Osteoblast (primary cell): ENCODE data around the gene ATL2. TPM values are rescaled to one million over a fixed set of nuclear protein-coding genes. Genes with fewer than 3 reads are reported as not detected.

Experiments used
- DNase-seq: peaks from one replicate; pipeline ENCODE4 v3.0.0; 2011; ENCODE audit warnings: low spot score, mixed read lengths; ENCODE audit not compliant: insufficient read length; ENCODE audit errors: missing footprints
- H2AFZ ChIP-seq: 2 replicates; pipeline ENCODE4 v1.6.0; 2011; ENCODE audit warnings: mild to moderate bottlenecking, low read length
- H3K27ac ChIP-seq: 2 replicates; pipeline ENCODE4 v1.5.1; 2011; ENCODE audit warnings: mild to moderate bottlenecking, low read depth, low read length, moderate library complexity
- H3K27me3 ChIP-seq: 2 replicates; pipeline ENCODE4 v1.6.0; 2012; ENCODE audit warnings: mild to moderate bottlenecking, control low read depth, inconsistent platforms, low read length, moderate library complexity; ENCODE audit not compliant: insufficient read depth
- H3K36me3 ChIP-seq: 2 replicates; pipeline ENCODE4 v1.5.1; 2011; ENCODE audit warnings: mild to moderate bottlenecking, low read length, control low read depth, moderate library complexity; ENCODE audit not compliant: insufficient read depth
- H3K4me1 ChIP-seq: 2 replicates; pipeline ENCODE4 v1.5.1; 2011; ENCODE audit warnings: mild to moderate bottlenecking, low read length, control low read depth, moderate library complexity; ENCODE audit not compliant: insufficient read depth
- H3K4me2 ChIP-seq: 2 replicates; pipeline ENCODE4 v1.6.0; 2011; ENCODE audit warnings: mild to moderate bottlenecking, low read length; ENCODE audit not compliant: insufficient read depth
- H3K4me3 ChIP-seq: fragments of 200-600 bp; sonication (generic); 3 replicates; pipeline ENCODE4 v1.5.1; 2012; ENCODE audit warnings: mild to moderate bottlenecking, low read length, inconsistent platforms; ENCODE audit not compliant: insufficient read depth
- H3K79me2 ChIP-seq: 2 replicates; pipeline ENCODE4 v1.6.0; 2012; ENCODE audit warnings: mild to moderate bottlenecking, low read length, control low read depth, inconsistent platforms; ENCODE audit not compliant: insufficient read depth
- H3K9me3 ChIP-seq: 2 replicates; pipeline ENCODE4 v1.5.1; 2011; ENCODE audit warnings: low read depth, low read length, control low read depth
- H4K20me1 ChIP-seq: 2 replicates; pipeline ENCODE4 v1.6.0; 2012; ENCODE audit warnings: mild to moderate bottlenecking, low read length, control low read depth; ENCODE audit not compliant: insufficient read depth
- total RNA-seq: library from RNA; depleted of rRNA; stranded (reverse); fragments of >200 nt; gene quantifications from 2 replicates; pipeline ENCODE4 v1.2.3, GENCODE V29; 2012
- TF ChIP-seq, protein P1 (sequence below): IDR thresholded peaks from 2 replicates; pipeline ENCODE4 v1.5.1; 2011; ENCODE audit warnings: mild to moderate bottlenecking, low read depth, low read length, moderate library complexity; ENCODE audit errors: extremely low read depth

The ATL2 gene
- 42.1 and 64.4 TPM in 2 replicates for total RNA-seq

DNA sequence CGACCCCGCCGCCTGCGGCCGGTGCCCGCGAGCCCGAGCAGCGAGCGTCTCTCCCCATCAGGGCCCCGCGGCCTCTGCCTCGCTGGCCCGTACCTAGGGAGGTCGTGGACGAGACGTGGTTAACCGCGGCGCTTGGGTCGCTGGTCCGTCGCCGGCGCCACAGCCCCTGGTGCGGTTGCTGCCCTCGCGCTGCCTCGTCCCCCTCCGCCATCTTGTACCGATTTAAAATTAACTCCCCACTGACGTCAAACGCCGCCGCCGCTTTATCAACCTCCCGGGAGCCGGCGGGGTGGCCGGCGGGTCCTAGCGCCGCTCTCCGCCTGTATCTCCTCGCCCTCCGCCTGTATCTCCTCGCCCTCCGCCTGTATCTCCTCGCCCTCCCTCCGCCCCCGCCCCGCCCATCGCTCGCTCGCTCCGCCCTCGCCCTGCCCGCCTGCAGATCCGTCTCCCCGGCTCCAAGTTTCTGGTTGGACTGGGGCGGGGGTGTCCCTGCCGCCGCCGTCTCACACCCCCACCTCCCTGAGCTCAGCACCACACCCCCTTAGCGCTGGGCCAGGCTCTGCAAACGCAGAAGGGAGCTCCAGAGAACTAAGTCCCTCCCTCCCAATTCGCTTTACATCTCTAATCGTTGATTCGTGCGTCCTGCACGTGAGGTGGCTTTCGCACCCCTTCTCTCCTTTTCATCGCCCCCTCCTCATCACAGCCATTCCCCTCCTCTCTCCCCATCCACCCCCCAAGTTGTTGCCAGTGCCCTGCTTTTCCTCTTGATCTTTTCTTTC, at the start of gene ATL2:
Gene ATL2 (minus strand): TSS at position 224 of the 779 bp plus-strand sequence. CDS start 13 bp downstream, at position 211.
- Histone ChIP-seq H2AFZ (peak within 1 kb of the TSS; percentile 95), H3K4me3 (peak within 1 kb of the TSS; percentile 83), H3K9me3 (no peaks in the 10 kb centered on the region), H4K20me1 (peaks cover 8% of the 10 kb centered on the region), H3K4me1 (peaks cover 19% of the 10 kb centered on the region), H3K79me2 (peaks cover 43% of the 10 kb centered on the region), H3K27ac (peak within 1 kb of the TSS; percentile 79), H3K27me3 (peaks cover 14% of the 10 kb centered on the region), H3K36me3 (no peaks in the 10 kb centered on the region), H3K4me2 (peak within 1 kb of the TSS; percentile 99)
- TF ChIP-seq, protein P1, sequence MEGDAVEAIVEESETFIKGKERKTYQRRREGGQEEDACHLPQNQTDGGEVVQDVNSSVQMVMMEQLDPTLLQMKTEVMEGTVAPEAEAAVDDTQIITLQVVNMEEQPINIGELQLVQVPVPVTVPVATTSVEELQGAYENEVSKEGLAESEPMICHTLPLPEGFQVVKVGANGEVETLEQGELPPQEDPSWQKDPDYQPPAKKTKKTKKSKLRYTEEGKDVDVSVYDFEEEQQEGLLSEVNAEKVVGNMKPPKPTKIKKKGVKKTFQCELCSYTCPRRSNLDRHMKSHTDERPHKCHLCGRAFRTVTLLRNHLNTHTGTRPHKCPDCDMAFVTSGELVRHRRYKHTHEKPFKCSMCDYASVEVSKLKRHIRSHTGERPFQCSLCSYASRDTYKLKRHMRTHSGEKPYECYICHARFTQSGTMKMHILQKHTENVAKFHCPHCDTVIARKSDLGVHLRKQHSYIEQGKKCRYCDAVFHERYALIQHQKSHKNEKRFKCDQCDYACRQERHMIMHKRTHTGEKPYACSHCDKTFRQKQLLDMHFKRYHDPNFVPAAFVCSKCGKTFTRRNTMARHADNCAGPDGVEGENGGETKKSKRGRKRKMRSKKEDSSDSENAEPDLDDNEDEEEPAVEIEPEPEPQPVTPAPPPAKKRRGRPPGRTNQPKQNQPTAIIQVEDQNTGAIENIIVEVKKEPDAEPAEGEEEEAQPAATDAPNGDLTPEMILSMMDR, result no peak
- DNase-seq, result peak; percentile 98

DNA sequence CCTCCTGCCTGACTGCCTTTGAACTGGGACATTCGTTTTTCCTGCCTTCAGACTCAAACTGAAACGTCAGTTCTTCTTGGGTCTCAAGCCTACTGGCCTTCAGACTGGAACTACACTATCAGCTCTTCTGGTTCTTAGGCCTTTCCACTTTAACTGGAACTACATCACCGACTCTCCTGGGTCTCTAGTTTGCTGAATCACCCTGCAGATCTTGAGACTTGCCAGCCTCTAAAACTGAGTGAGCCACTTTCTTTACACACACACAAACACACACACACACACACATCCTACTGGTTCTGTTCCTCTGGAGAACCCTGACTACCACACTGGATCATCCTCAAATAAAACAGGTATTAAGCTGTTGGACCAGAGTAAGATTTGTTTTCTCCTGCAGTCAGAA, 46.7 kb upstream of the ATL2 start:
- DNase-seq, result no peak
- Histone ChIP-seq H3K4me2 (no peak overlapping the region), H3K4me3 (no peak overlapping the region), H3K27ac (no peak overlapping the region), H2AFZ (no peak overlapping the region), H3K4me1 (peaks cover 2% of the 10 kb centered on the region), H3K79me2 (no peaks in the 10 kb centered on the region), H4K20me1 (no peaks in the 10 kb centered on the region), H3K27me3 (peaks cover 15% of the 10 kb centered on the region), H3K9me3 (no peaks in the 10 kb centered on the region), H3K36me3 (no peaks in the 10 kb centered on the region)
- TF ChIP-seq, protein P1, result no peak

DNA sequence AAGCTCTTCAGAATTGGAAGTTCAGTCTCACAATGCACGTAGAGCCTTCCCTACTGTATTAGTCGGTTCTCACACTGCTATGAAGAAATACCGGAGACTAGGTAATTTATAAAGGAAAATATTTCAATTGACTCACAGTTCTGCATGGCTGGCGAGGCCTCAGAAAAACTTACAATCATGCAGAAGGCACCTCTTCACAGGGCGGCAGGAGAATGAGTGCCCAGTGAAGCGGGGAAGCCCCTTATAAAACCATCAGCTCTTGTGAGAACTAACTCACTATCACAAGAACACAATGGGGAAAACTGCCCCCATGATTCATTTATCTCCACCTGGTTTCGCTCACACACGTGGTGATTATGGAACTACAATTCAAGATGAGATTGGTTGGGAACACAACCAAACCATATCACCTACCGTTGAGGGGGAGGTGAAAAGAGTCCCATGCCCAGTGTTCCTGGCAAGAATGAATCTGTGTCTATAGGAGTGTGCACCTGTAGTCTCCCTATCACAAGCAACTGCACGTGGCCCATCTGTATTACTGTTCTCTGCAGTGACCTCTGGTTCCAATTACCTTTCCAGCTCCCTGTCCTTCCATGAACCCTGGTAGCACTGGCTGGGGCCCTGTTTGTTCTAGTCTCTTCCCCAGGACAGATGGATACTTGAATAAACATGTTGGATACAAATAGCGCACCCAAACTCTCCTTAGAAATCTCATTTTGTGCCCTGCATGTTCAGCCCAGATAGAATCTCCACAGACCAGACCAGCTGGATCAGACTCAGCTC, 44.4 kb upstream of the ATL2 start:
- no peaks in the 10 kb centered on the region for H3K36me3 ChIP-seq
- no peaks in the 10 kb centered on the region for H3K4me1 ChIP-seq
- H4K20me1 ChIP-seq, result no peaks in the 10 kb centered on the region
- H3K9me3 ChIP-seq, result no peaks in the 10 kb centered on the region
- H3K27me3 ChIP-seq, result peaks cover 23% of the 10 kb centered on the region
- H3K4me2 ChIP-seq, result no peak overlapping the region
- no peak overlapping the region for H2AFZ ChIP-seq
- TF ChIP-seq, protein P1, result no peak
- no peak overlapping the region for H3K4me3 ChIP-seq
- DNase-seq, result no peak
- no peaks in the 10 kb centered on the region for H3K79me2 ChIP-seq
- no peak overlapping the region for H3K27ac ChIP-seq

DNA sequence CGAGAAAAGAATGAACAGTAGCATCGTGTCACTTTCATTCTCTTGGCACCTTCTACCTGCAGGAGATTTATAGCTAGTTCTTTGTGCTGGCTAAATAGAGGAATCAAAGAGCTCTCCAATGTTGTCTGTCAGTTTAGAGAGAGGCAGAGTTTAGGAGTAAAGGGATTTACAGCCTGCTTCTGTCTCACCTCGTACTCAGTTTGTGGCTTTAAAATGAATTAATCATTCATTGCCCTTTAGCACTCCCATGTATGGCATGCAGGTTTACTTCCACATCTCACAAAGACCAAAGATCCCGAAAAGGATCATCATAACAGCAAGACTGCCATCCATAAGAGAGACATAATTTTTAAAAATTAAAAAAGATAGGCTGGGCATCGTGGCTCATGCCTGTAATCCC, 42.4 kb upstream of the ATL2 start:
- H3K4me3 ChIP-seq, result no peak overlapping the region
- H3K4me1 ChIP-seq, result no peaks in the 10 kb centered on the region
- no peaks in the 10 kb centered on the region for H3K9me3 ChIP-seq
- TF ChIP-seq, protein P1, result no peak
- no peaks in the 10 kb centered on the region for H3K36me3 ChIP-seq
- H2AFZ ChIP-seq, result no peak overlapping the region
- H4K20me1 ChIP-seq, result no peaks in the 10 kb centered on the region
- no peaks in the 10 kb centered on the region for H3K79me2 ChIP-seq
- H3K4me2 ChIP-seq, result no peak overlapping the region
- peaks cover 13% of the 10 kb centered on the region for H3K27me3 ChIP-seq
- no peak overlapping the region for H3K27ac ChIP-seq
- DNase-seq, result no peak
